WTC11 (cell line): Measurements from ENCODE around the gene DCLK2. TPM values are rescaled to one million over a fixed set of nuclear protein-coding genes. Genes with fewer than 3 reads are reported as not detected.

Experiments
- ATAC-seq: fragments of 200-7000 bp; cut with Tn5 transposase; 2 replicates; pipeline ENCODE4 v1.10.0; 2021; ENCODE audit warnings: mild to moderate bottlenecking, moderate library complexity
- CTCF ChIA-PET: fragments of 300-600 bp; sonication (Branson Sonifier 250); formaldehyde crosslinking; loops from one replicate; lab custom pipeline; 2021; ENCODE audit warnings: antibody characterized with exemption; lab: Charles Lee
- POLR2A ChIA-PET: fragments of 350-600 bp; sonication (Branson Sonifier 250); formaldehyde crosslinking; loops from one replicate; lab custom pipeline; 2021; ENCODE audit warnings: antibody characterized with exemption; lab: Charles Lee
- DNase-seq: peaks from one replicate; pipeline ENCODE4 v3.0.0; 2021; ENCODE audit warnings: low spot score
- H3K27ac Mint-ChIP-seq: 2 replicates; pipeline ENCODE4 v1.8.0; 2021; ENCODE audit warnings: mixed read lengths
- H3K27me3 Mint-ChIP-seq: 2 replicates; pipeline ENCODE4 v1.8.0; 2021; ENCODE audit warnings: low read depth, mild to moderate bottlenecking, moderate library complexity, mixed read lengths
- H3K36me3 Mint-ChIP-seq: 2 replicates; pipeline ENCODE4 v1.8.0; 2021; ENCODE audit warnings: mixed read lengths
- H3K4me1 Mint-ChIP-seq: 2 replicates; pipeline ENCODE4 v1.8.0; 2022; ENCODE audit warnings: mixed read lengths
- H3K4me3 Mint-ChIP-seq: 2 replicates; pipeline ENCODE4 v1.8.0; 2021; ENCODE audit warnings: mild to moderate bottlenecking, moderate library complexity, mixed read lengths
- H3K9me3 Mint-ChIP-seq: 2 replicates; pipeline ENCODE4 v1.8.0; 2021; ENCODE audit warnings: mixed read lengths
- JAZF1 ChIP-seq: fragments of 250-450 bp; sonication (Bioruptor Pico); IDR thresholded peaks from 2 replicates; pipeline ENCODE4 v1.9.0; 2021; ENCODE audit warnings: moderate library complexity, mild to moderate bottlenecking, inconsistent platforms
- KAT7 ChIP-seq: sonication (generic); formaldehyde crosslinking; IDR thresholded peaks from 2 replicates; pipeline ENCODE4 v1.8.1; 2023; ENCODE audit warnings: missing genetic modification reagents, mild to moderate bottlenecking, borderline replicate concordance
- NFATC4 ChIP-seq: fragments of 250-450 bp; sonication (Bioruptor Pico); IDR thresholded peaks from 2 replicates; pipeline ENCODE4 v1.9.0; 2021; ENCODE audit warnings: mild to moderate bottlenecking
- SOX15 ChIP-seq: fragments of 250-450 bp; sonication (Bioruptor Pico); IDR thresholded peaks from 2 replicates; pipeline ENCODE4 v1.9.0; 2021; ENCODE audit warnings: mild to moderate bottlenecking
- TEAD1 ChIP-seq: sonication (generic); formaldehyde crosslinking; IDR thresholded peaks from 2 replicates; pipeline ENCODE4 v1.8.0; 2022; ENCODE audit warnings: mild to moderate bottlenecking, missing genetic modification reagents
- ZNF219 ChIP-seq: sonication (generic); formaldehyde crosslinking; IDR thresholded peaks from 2 replicates; pipeline ENCODE4 v1.8.0; 2023; ENCODE audit warnings: missing genetic modification reagents, mild to moderate bottlenecking, borderline replicate concordance
- ZNF317 ChIP-seq: sonication (generic); formaldehyde crosslinking; IDR thresholded peaks from 2 replicates; pipeline ENCODE4 v1.8.1; 2023; ENCODE audit warnings: low read depth, mild to moderate bottlenecking, moderate library complexity, missing genetic modification reagents, borderline replicate concordance
- total RNA-seq: library from RNA; stranded (reverse); gene quantifications from 3 replicates; pipeline ENCODE4 v1.2.3, GENCODE V29; 2021
- TF ChIP-seq, protein P1 (sequence below): sonication (generic); formaldehyde crosslinking; IDR thresholded peaks from 2 replicates; pipeline ENCODE4 v1.8.1; 2023; ENCODE audit warnings: mild to moderate bottlenecking, missing genetic modification reagents, moderate library complexity
- TF ChIP-seq, protein P2 (sequence below): fragments of 250-450 bp; sonication (Bioruptor Pico); IDR thresholded peaks from 2 replicates; pipeline ENCODE4 v2.1.2; 2022; ENCODE audit warnings: mild to moderate bottlenecking, moderate library complexity
- TF ChIP-seq, protein P3 (sequence below): sonication (generic); formaldehyde crosslinking; conservative IDR thresholded peaks from 2 replicates; pipeline ENCODE4 v1.8.1; 2023; ENCODE audit warnings: mild to moderate bottlenecking, low read depth, missing genetic modification reagents, moderate library complexity
- TF ChIP-seq, protein P4 (sequence below): sonication (generic); formaldehyde crosslinking; IDR thresholded peaks from 2 replicates; pipeline ENCODE4 v1.8.0; 2023; ENCODE audit warnings: mild to moderate bottlenecking, missing genetic modification reagents
- TF ChIP-seq, protein P5 (sequence below): sonication (generic); formaldehyde crosslinking; IDR thresholded peaks from 2 replicates; pipeline ENCODE4 v1.8.0; 2022; ENCODE audit warnings: missing genetic modification reagents
- TF ChIP-seq, protein P6 (sequence below): sonication (generic); formaldehyde crosslinking; IDR thresholded peaks from 2 replicates; pipeline ENCODE4 v1.8.1; 2022; ENCODE audit warnings: low read depth, missing genetic modification reagents, borderline replicate concordance

DCLK2 gene
- total RNA-seq, 1 experiment from 2014 or later, result 0.17 TPM

DNA sequence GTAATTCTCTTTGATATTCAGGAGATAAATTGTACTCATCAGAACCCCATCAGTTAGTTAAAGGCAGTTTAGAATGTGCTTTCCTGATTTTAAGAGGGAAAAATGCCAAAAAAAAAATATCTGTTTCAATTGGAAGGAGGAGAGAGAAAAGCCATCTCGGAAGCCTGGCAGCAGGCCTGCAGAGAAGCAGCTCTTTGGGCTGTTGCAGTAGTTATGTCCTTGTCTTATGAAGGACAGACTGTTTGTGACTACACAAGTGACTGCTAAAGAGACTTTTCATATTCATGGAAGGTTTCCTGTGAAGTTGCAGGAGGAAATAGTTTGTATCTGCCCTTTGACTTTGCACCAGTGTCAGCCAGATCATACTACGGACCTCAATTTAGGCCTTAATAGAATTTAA lies 88.8 kb downstream of the DCLK2 start:
- Mint-ChIP-seq H3K9me3 (peaks cover 16% of the 10 kb centered on the region), H3K36me3 (peaks cover 2% of the 10 kb centered on the region; the same call in 1 of the 2 replicates), H3K4me3 (no peak overlapping the region), H3K27me3 (no peaks in the 10 kb centered on the region), H3K27ac (no peak overlapping the region), H3K4me1 (peaks cover 14% of the 10 kb centered on the region)
- POLR2A ChIA-PET, result no interaction called here
- ATAC-seq, result no peak
- CTCF ChIA-PET, result no interaction called here
- TF ChIP-seq, protein P1, sequence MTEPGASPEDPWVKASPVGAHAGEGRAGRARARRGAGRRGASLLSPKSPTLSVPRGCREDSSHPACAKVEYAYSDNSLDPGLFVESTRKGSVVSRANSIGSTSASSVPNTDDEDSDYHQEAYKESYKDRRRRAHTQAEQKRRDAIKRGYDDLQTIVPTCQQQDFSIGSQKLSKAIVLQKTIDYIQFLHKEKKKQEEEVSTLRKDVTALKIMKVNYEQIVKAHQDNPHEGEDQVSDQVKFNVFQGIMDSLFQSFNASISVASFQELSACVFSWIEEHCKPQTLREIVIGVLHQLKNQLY (CRISPR knock-in tag), result no peak
- TF ChIP-seq, protein P2, sequence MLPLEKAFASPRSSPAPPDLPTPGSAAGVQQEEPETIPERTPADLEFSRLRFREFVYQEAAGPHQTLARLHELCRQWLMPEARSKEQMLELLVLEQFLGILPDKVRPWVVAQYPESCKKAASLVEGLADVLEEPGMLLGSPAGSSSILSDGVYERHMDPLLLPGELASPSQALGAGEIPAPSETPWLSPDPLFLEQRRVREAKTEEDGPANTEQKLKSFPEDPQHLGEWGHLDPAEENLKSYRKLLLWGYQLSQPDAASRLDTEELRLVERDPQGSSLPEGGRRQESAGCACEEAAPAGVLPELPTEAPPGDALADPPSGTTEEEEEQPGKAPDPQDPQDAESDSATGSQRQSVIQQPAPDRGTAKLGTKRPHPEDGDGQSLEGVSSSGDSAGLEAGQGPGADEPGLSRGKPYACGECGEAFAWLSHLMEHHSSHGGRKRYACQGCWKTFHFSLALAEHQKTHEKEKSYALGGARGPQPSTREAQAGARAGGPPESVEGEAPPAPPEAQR (CRISPR knock-in tag), result no peak
- TF ChIP-seq, protein P3, sequence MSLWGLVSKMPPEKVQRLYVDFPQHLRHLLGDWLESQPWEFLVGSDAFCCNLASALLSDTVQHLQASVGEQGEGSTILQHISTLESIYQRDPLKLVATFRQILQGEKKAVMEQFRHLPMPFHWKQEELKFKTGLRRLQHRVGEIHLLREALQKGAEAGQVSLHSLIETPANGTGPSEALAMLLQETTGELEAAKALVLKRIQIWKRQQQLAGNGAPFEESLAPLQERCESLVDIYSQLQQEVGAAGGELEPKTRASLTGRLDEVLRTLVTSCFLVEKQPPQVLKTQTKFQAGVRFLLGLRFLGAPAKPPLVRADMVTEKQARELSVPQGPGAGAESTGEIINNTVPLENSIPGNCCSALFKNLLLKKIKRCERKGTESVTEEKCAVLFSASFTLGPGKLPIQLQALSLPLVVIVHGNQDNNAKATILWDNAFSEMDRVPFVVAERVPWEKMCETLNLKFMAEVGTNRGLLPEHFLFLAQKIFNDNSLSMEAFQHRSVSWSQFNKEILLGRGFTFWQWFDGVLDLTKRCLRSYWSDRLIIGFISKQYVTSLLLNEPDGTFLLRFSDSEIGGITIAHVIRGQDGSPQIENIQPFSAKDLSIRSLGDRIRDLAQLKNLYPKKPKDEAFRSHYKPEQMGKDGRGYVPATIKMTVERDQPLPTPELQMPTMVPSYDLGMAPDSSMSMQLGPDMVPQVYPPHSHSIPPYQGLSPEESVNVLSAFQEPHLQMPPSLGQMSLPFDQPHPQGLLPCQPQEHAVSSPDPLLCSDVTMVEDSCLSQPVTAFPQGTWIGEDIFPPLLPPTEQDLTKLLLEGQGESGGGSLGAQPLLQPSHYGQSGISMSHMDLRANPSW (CRISPR knock-in tag), result no peak
- TF ChIP-seq TEAD1 (CRISPR knock-in tag), result no peak
- TF ChIP-seq, protein P4, sequence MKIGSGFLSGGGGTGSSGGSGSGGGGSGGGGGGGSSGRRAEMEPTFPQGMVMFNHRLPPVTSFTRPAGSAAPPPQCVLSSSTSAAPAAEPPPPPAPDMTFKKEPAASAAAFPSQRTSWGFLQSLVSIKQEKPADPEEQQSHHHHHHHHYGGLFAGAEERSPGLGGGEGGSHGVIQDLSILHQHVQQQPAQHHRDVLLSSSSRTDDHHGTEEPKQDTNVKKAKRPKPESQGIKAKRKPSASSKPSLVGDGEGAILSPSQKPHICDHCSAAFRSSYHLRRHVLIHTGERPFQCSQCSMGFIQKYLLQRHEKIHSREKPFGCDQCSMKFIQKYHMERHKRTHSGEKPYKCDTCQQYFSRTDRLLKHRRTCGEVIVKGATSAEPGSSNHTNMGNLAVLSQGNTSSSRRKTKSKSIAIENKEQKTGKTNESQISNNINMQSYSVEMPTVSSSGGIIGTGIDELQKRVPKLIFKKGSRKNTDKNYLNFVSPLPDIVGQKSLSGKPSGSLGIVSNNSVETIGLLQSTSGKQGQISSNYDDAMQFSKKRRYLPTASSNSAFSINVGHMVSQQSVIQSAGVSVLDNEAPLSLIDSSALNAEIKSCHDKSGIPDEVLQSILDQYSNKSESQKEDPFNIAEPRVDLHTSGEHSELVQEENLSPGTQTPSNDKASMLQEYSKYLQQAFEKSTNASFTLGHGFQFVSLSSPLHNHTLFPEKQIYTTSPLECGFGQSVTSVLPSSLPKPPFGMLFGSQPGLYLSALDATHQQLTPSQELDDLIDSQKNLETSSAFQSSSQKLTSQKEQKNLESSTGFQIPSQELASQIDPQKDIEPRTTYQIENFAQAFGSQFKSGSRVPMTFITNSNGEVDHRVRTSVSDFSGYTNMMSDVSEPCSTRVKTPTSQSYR (CRISPR knock-in tag), result no peak
- no peak for TF ChIP-seq SOX15 (CRISPR knock-in tag)
- no peak for TF ChIP-seq ZNF317 (CRISPR knock-in tag)
- TF ChIP-seq, protein P5, sequence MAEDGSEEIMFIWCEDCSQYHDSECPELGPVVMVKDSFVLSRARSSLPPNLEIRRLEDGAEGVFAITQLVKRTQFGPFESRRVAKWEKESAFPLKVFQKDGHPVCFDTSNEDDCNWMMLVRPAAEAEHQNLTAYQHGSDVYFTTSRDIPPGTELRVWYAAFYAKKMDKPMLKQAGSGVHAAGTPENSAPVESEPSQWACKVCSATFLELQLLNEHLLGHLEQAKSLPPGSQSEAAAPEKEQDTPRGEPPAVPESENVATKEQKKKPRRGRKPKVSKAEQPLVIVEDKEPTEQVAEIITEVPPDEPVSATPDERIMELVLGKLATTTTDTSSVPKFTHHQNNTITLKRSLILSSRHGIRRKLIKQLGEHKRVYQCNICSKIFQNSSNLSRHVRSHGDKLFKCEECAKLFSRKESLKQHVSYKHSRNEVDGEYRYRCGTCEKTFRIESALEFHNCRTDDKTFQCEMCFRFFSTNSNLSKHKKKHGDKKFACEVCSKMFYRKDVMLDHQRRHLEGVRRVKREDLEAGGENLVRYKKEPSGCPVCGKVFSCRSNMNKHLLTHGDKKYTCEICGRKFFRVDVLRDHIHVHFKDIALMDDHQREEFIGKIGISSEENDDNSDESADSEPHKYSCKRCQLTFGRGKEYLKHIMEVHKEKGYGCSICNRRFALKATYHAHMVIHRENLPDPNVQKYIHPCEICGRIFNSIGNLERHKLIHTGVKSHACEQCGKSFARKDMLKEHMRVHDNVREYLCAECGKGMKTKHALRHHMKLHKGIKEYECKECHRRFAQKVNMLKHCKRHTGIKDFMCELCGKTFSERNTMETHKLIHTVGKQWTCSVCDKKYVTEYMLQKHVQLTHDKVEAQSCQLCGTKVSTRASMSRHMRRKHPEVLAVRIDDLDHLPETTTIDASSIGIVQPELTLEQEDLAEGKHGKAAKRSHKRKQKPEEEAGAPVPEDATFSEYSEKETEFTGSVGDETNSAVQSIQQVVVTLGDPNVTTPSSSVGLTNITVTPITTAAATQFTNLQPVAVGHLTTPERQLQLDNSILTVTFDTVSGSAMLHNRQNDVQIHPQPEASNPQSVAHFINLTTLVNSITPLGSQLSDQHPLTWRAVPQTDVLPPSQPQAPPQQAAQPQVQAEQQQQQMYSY (CRISPR knock-in tag), result no peak
- no peak for TF ChIP-seq NFATC4 (CRISPR knock-in tag)
- TF ChIP-seq ZNF219 (CRISPR knock-in tag), result no peak
- TF ChIP-seq JAZF1, result no peak
- TF ChIP-seq KAT7 (CRISPR knock-in tag), result no peak
- TF ChIP-seq, protein P6, sequence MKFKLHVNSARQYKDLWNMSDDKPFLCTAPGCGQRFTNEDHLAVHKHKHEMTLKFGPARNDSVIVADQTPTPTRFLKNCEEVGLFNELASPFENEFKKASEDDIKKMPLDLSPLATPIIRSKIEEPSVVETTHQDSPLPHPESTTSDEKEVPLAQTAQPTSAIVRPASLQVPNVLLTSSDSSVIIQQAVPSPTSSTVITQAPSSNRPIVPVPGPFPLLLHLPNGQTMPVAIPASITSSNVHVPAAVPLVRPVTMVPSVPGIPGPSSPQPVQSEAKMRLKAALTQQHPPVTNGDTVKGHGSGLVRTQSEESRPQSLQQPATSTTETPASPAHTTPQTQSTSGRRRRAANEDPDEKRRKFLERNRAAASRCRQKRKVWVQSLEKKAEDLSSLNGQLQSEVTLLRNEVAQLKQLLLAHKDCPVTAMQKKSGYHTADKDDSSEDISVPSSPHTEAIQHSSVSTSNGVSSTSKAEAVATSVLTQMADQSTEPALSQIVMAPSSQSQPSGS (CRISPR knock-in tag), result no peak
- DNase-seq, result no peak
